Measurements from ENCODE around the gene ZNF343.

DNA sequence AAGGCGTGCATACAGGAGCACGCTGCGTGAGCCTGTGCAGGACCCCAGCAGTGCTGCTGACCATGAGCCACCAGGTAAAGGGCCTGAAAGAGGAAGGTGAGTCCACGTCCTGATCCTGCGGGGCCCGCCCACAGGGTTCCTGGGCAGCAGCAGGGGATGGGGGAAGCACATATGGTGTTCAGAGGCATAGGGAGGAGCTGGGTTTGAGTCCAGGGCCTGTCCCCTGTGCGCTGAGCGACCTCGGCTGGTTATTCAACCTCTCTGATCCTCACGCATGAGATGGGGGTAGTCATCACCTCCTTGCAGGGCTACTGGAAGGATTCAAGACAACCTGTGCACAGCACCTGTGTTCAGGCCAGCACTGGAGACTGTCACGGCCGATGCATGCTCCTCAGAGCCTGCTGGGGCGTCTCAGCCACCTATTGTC is 27.9 kb upstream of the ZNF343 start, which contains the start of gene TMC2:
- TF ChIP-seq, protein P1, sequence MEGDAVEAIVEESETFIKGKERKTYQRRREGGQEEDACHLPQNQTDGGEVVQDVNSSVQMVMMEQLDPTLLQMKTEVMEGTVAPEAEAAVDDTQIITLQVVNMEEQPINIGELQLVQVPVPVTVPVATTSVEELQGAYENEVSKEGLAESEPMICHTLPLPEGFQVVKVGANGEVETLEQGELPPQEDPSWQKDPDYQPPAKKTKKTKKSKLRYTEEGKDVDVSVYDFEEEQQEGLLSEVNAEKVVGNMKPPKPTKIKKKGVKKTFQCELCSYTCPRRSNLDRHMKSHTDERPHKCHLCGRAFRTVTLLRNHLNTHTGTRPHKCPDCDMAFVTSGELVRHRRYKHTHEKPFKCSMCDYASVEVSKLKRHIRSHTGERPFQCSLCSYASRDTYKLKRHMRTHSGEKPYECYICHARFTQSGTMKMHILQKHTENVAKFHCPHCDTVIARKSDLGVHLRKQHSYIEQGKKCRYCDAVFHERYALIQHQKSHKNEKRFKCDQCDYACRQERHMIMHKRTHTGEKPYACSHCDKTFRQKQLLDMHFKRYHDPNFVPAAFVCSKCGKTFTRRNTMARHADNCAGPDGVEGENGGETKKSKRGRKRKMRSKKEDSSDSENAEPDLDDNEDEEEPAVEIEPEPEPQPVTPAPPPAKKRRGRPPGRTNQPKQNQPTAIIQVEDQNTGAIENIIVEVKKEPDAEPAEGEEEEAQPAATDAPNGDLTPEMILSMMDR (IDR thresholded peaks at IDR 0.05), result no peak
- no peak for TF ChIP-seq EP300 (IDR thresholded peaks at IDR 0.05)
- no peak for TF ChIP-seq POLR2A (IDR thresholded peaks at IDR 0.05)
- no peak for TF ChIP-seq POLR2AphosphoS5 (IDR thresholded peaks at IDR 0.05)
